A549 (cell line): Measurements from ENCODE around the gene ASTL. TPM values are rescaled to one million over a fixed set of nuclear protein-coding genes. Genes with fewer than 3 reads are reported as not detected.

Source experiments
- ATAC-seq, 2 experiments: fragments of 200-7000 bp in 1 of 2; fragments of >200 bp in 1 of 2; cut with Nextera tagmentation in 1 of 2; cut with Tn5 transposase in 1 of 2; 3 replicates each; pipeline versions ENCODE4 v1.8.0 to v1.9.1; 2018 to 2020; ENCODE audit warnings: mild to moderate bottlenecking in 1 of 2, moderate library complexity in 1 of 2
- CTCF ChIA-PET: fragments of 300-600 bp; sonication (Branson Sonifier 250); formaldehyde crosslinking; extraction: SDS; loops from one replicate; lab custom pipeline; 2021; ENCODE audit warnings: antibody characterized with exemption, inconsistent platforms; lab: Yijun Ruan, JAX
- POLR2A ChIA-PET: fragments of 350-600 bp; formaldehyde crosslinking; extraction: SDS; loops from one replicate; lab custom pipeline; 2021; ENCODE audit warnings: antibody characterized with exemption, inconsistent platforms; lab: Yijun Ruan, JAX
- DNase-seq, 2 experiments: peaks; one replicate each; pipeline versions ENCODE4 v3.0.0 to v3.0.0-alpha.2; 2011 to 2016; ENCODE audit warnings: low read depth in 1 of 2, low spot score in 1 of 2
- FAIRE-seq: peaks from 2 replicates; lab custom pipeline; 2011; peaks lifted over from hg19 to GRCh38; lab: Jason Lieb, UNC
- H3K27ac ChIP-seq, 2 experiments: fragments of >200 bp; sonication (Bioruptor Twin); formaldehyde crosslinking; 3 replicates each; pipeline ENCODE4 v1.5.1; 2016 to 2017
- H3K4me1 ChIP-seq: fragments of >200 bp; sonication (Bioruptor Twin); formaldehyde crosslinking; 3 replicates; pipeline ENCODE4 v1.6.1; 2016
- H3K4me2 ChIP-seq: fragments of >200 bp; sonication (Bioruptor Twin); formaldehyde crosslinking; 3 replicates; pipeline ENCODE4 v1.6.1; 2016
- H3K4me3 ChIP-seq: fragments of >200 bp; sonication (Bioruptor Twin); formaldehyde crosslinking; 3 replicates; pipeline ENCODE4 v1.5.1; 2016
- H3K9me3 ChIP-seq: fragments of >200 bp; sonication (Bioruptor Twin); formaldehyde crosslinking; 3 replicates; pipeline ENCODE4 v1.6.1; 2016
- BCL3 ChIP-seq: fragments of >200 bp; sonication (Bioruptor Twin); formaldehyde crosslinking; IDR thresholded peaks from 3 replicates; pipeline ENCODE4 v1.6.1; 2016
- CBX2 ChIP-seq: fragments of 200-600 bp; sonication (generic); IDR thresholded peaks from 2 replicates; pipeline ENCODE4 v1.6.1; 2016; ENCODE audit warnings: low read depth, mild to moderate bottlenecking, borderline replicate concordance
- CEBPB ChIP-seq, 2 experiments: fragments of >200 bp in 1 of 2; sonication (Bioruptor Twin) in 1 of 2; formaldehyde crosslinking in 1 of 2; IDR thresholded peaks; 2 replicates each; pipeline ENCODE4 v1.6.1; 2012 to 2016
- CHD2 ChIP-seq: fragments of 150-350 bp; IDR thresholded peaks from 2 replicates; pipeline ENCODE4 v1.6.1; 2014; ENCODE audit warnings: low read length; ENCODE audit not compliant: partially characterized antibody
- CHD4 ChIP-seq: fragments of 200-600 bp; sonication (generic); IDR thresholded peaks from 2 replicates; pipeline ENCODE4 v1.6.1; 2016; ENCODE audit warnings: antibody characterized with exemption, mild to moderate bottlenecking, borderline replicate concordance
- E2F6 ChIP-seq: IDR thresholded peaks from 2 replicates; pipeline ENCODE4 v1.6.1; 2012; ENCODE audit warnings: low read depth, borderline replicate concordance
- ELK1 ChIP-seq: fragments of 150-350 bp; IDR thresholded peaks from 2 replicates; pipeline ENCODE4 v1.6.1; 2014; ENCODE audit warnings: low read depth, mild to moderate bottlenecking, low read length
- ESRRA ChIP-seq: fragments of 150-350 bp; IDR thresholded peaks from 2 replicates; pipeline ENCODE4 v1.6.1; 2014; ENCODE audit warnings: mild to moderate bottlenecking, low read length, borderline replicate concordance
- FOSL2 ChIP-seq, 2 experiments: fragments of 450-650 bp in 1 of 2; fragments of >200 bp in 1 of 2; sonication (Bioruptor Twin) in 1 of 2; formaldehyde crosslinking; IDR thresholded peaks; 2 replicates each; pipeline versions ENCODE4 v1.5.0 to v1.6.1; 2016 to 2020; ENCODE audit warnings: mild to moderate bottlenecking in 1 of 2, moderate library complexity in 1 of 2
- FOXS1 ChIP-seq: fragments of 250-450 bp; sonication (Bioruptor Pico); IDR thresholded peaks from 2 replicates; pipeline ENCODE4 v1.5.0; 2020; ENCODE audit warnings: mild to moderate bottlenecking, moderate library complexity
- HEYL ChIP-seq: fragments of 250-450 bp; sonication (Bioruptor Pico); IDR thresholded peaks from 2 replicates; pipeline ENCODE4 v1.8.0; 2021; ENCODE audit warnings: mild to moderate bottlenecking, moderate library complexity
- HOXB5 ChIP-seq: fragments of 250-450 bp; sonication (Bioruptor Pico); IDR thresholded peaks from 2 replicates; pipeline ENCODE4 v1.5.0; 2020; ENCODE audit warnings: mild to moderate bottlenecking, moderate library complexity
- KDM1A ChIP-seq: fragments of 200-600 bp; sonication (generic); IDR thresholded peaks from 2 replicates; pipeline ENCODE4 v1.6.1; 2016; ENCODE audit warnings: low read depth, mild to moderate bottlenecking
- KDM5A ChIP-seq: fragments of 200-600 bp; sonication (generic); IDR thresholded peaks from 2 replicates; pipeline ENCODE4 v1.6.1; 2016; ENCODE audit warnings: antibody characterized with exemption, mild to moderate bottlenecking
- MAFK ChIP-seq: fragments of 450-650 bp; IDR thresholded peaks from 2 replicates; pipeline ENCODE4 v1.6.1; 2014; ENCODE audit not compliant: partially characterized antibody
- NR3C1 ChIP-seq: fragments of >200 bp; sonication (Bioruptor Twin); formaldehyde crosslinking; IDR thresholded peaks from 3 replicates; pipeline ENCODE4 v1.6.1; 2017
- POLR2AphosphoS2 ChIP-seq: conservative IDR thresholded peaks from 2 replicates; pipeline ENCODE4 v1.6.1; 2012; ENCODE audit warnings: low read length, improper control_type of control experiment, inconsistent platforms
- REST ChIP-seq: fragments of 200-600 bp; sonication (generic); IDR thresholded peaks from 2 replicates; pipeline ENCODE4 v1.6.1; 2016; ENCODE audit warnings: antibody characterized with exemption, mild to moderate bottlenecking, moderate library complexity
- TP53 ChIP-seq: fragments of 250-450 bp; sonication (Bioruptor Pico); IDR thresholded peaks from 2 replicates; pipeline ENCODE4 v1.5.0; 2021; ENCODE audit warnings: mild to moderate bottlenecking, moderate library complexity
- ZFP36 ChIP-seq: fragments of 450-650 bp; IDR thresholded peaks from 2 replicates; pipeline ENCODE4 v1.6.1; 2014; ENCODE audit warnings: borderline replicate concordance; ENCODE audit not compliant: partially characterized antibody
- ZSCAN20 ChIP-seq: fragments of 250-450 bp; sonication (Bioruptor Pico); IDR thresholded peaks from 2 replicates; pipeline ENCODE4 v1.8.0; 2022; ENCODE audit warnings: mild to moderate bottlenecking, moderate library complexity
- WGBS: methylation state at CpG from one replicate; pipeline ENCODE4 v1.1.6; 2017; ENCODE audit errors: missing lambda C conversion rate; 5-methylcytosine and 5-hydroxymethylcytosine counted together
- polyA plus RNA-seq, 4 experiments: library from polyadenylated mRNA; depleted of rRNA in 3 of 4; stranded (reverse); fragments of >200 nt; fragmentation: RNase III in 1 of 4; extraction: RNeasy Plus Mini Kit Qiagen cat#74134 plus additional on column Dnase treatment in 1 of 4; gene quantifications; 2 replicates in 3 of 4; 3 replicates in 1 of 4; pipeline ENCODE4 v1.2.3, GENCODE V29; 2011 to 2017
- TF ChIP-seq, protein P1 (sequence below): fragments of >200 bp; sonication (Bioruptor Twin); formaldehyde crosslinking; IDR thresholded peaks from 2 replicates; pipeline ENCODE4 v1.6.1; 2016
- TF ChIP-seq, protein P2 (sequence below): fragments of 450-650 bp; IDR thresholded peaks from 2 replicates; pipeline ENCODE4 v1.6.1; 2014; ENCODE audit warnings: antibody characterized with exemption
- TF ChIP-seq, protein P3 (sequence below): IDR thresholded peaks from 2 replicates; pipeline ENCODE4 v1.6.1; 2012

Gene ASTL
- polyA plus RNA-seq, 2 of the 4 experiments (the other 2 are of a cell fraction) = not detected

GRCh38 chr2:96176661-96177060 is 38.4 kb upstream of the ASTL start:
- DNase-seq (no peak), ATAC-seq (no peak), FAIRE-seq (no peak)
- TF ChIP-seq KDM5A = no peak
- no peak for TF ChIP-seq HEYL
- TF ChIP-seq FOSL2 (IDR thresholded peaks at IDR 0.05) = no peak
- no peak for TF ChIP-seq FOSL2 (CRISPR knock-in tag; IDR thresholded peaks at IDR 0.05)
- TF ChIP-seq E2F6 = no peak
- TF ChIP-seq CBX2 = no peak
- no peak for TF ChIP-seq HOXB5 (CRISPR knock-in tag)
- no peak for TF ChIP-seq MAFK
- TF ChIP-seq CEBPB (IDR thresholded peaks at IDR 0.05) = no peak
- no peak for TF ChIP-seq BCL3
- TF ChIP-seq CHD4 = no peak
- TF ChIP-seq ZFP36 = no peak
- no peak for TF ChIP-seq ESRRA
- 55% methylated on average over 4 of the region's 4 CpGs for WGBS
- ChIA-PET POLR2A (no interaction called here), CTCF (interaction anchor here (0.8 to 4.1 kb wide), 5 partner anchors 11 to 84 kb away, joined by 3 to 57 read pairs (median 13); partner anchors contain the start of gene ASTL)
- Histone ChIP-seq H3K4me3 (no peak overlapping the region), H3K9me3 (no peaks in the 10 kb centered on the region), H3K4me2 (no peak overlapping the region), H3K27ac (no peak overlapping the region), H3K4me1 (no peaks in the 10 kb centered on the region)

GRCh38 chr2:96175951-96176350 is 37.6 kb upstream of the ASTL start:
- Histone ChIP-seq H3K4me2 (no peak overlapping the region), H3K4me1 (no peaks in the 10 kb centered on the region), H3K9me3 (no peaks in the 10 kb centered on the region), H3K27ac (no peak overlapping the region), H3K4me3 (no peak overlapping the region)
- CTCF ChIA-PET = interaction anchor here (0.8 to 4.1 kb wide), 13 partner anchors 11 to 334 kb away, joined by 3 to 57 read pairs (median 13); partner anchors contain the start of genes ADRA2B and ASTL
- WGBS = 55% methylated on average over 6 of the region's 6 CpGs
- POLR2A ChIA-PET = no interaction called here
- no peak for FAIRE-seq
- TF ChIP-seq POLR2AphosphoS2 (no peak), NR3C1 (no peak), CHD2 (no peak), REST (no peak), ZSCAN20 (CRISPR knock-in tag) (no peak), ZFP36 (no peak), CHD4 (no peak), KDM1A (no peak), HEYL (no peak), ELK1 (no peak), TP53 (CRISPR knock-in tag) (no peak), FOSL2 (IDR thresholded peaks at IDR 0.05) (no peak), FOSL2 (CRISPR knock-in tag; IDR thresholded peaks at IDR 0.05) (no peak), FOXS1 (CRISPR knock-in tag) (no peak)
- TF ChIP-seq, protein P1, sequence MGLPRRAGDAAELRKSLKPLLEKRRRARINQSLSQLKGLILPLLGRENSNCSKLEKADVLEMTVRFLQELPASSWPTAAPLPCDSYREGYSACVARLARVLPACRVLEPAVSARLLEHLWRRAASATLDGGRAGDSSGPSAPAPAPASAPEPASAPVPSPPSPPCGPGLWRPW = no peak
- TF ChIP-seq, protein P2, sequence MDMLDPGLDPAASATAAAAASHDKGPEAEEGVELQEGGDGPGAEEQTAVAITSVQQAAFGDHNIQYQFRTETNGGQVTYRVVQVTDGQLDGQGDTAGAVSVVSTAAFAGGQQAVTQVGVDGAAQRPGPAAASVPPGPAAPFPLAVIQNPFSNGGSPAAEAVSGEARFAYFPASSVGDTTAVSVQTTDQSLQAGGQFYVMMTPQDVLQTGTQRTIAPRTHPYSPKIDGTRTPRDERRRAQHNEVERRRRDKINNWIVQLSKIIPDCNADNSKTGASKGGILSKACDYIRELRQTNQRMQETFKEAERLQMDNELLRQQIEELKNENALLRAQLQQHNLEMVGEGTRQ = no peak
- TF ChIP-seq, protein P3, sequence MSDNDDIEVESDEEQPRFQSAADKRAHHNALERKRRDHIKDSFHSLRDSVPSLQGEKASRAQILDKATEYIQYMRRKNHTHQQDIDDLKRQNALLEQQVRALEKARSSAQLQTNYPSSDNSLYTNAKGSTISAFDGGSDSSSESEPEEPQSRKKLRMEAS = no peak
- TF ChIP-seq, all 56 proteins: peak for 0
- ATAC-seq = no peak
- no peak for DNase-seq
